ENCODE measurements around the gene CTPS2.
A peak's percentile ranks its signal among the peaks of the same experiment; 100 is the strongest.
"Not testable (repeated sequence)": the region's sequence is repeated elsewhere in the genome, so short reads cannot be mapped to it uniquely, and the experiment has no call there.

CTPS2 gene, protein sequence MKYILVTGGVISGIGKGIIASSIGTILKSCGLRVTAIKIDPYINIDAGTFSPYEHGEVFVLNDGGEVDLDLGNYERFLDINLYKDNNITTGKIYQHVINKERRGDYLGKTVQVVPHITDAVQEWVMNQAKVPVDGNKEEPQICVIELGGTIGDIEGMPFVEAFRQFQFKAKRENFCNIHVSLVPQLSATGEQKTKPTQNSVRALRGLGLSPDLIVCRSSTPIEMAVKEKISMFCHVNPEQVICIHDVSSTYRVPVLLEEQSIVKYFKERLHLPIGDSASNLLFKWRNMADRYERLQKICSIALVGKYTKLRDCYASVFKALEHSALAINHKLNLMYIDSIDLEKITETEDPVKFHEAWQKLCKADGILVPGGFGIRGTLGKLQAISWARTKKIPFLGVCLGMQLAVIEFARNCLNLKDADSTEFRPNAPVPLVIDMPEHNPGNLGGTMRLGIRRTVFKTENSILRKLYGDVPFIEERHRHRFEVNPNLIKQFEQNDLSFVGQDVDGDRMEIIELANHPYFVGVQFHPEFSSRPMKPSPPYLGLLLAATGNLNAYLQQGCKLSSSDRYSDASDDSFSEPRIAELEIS

DNA sequence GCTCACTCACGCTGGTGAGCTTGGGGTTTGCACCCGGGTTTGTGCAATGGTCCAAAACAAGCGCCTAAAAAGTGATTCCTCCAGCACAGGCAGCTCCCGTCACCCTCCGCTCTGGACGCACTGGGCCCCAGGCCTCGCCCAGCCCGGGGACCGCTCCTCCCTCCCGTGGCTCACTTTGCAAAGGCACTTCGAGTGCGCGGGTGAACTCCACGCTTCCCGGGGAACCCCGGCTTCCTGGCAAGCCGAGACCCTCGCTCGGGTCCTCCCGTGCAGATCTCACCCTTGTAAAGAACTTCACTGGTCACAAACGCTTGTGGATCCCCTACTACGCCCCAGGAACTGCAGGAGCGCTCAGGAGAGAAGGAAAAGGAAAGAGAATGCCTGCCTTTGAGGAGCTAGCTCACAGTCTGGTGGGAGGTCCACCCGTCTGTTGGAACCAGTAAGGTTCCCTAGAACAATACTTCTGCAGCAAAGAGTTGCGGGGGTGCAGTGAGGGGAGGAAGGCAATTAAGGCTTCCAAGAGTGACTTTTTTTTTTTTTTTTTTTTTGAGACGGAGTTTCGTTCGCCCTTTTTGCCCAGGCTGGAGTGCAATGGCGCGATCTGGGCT, at the start of gene CTPS2:
CTPS2 (minus strand) TSS at position 122 of the 608 bp plus-strand sequence. CDS start 9,767 bp downstream, outside the sequence.
- peak; percentile 77 for DNase-seq

DNA sequence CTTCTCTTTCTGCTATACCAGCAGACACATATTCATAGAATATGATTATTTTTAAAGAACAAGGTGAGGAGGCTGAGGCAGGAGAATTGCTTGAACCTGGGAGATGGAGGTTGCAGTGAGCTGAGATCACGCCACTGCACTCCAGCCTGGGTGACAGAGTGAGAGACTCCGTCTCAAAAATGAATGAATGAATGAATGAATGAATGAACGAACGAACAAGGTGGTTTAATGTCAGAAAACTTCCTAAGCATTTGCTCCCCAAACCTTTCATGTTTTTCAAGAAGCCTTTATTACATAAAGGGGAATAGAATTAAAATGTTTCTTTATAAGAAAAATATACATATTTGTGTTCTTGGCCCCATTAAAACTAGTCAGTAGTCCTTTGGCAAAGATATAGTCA, 49.0 kb upstream of the CTPS2 start:
- DNase-seq, result not testable (repeated sequence)

DNA sequence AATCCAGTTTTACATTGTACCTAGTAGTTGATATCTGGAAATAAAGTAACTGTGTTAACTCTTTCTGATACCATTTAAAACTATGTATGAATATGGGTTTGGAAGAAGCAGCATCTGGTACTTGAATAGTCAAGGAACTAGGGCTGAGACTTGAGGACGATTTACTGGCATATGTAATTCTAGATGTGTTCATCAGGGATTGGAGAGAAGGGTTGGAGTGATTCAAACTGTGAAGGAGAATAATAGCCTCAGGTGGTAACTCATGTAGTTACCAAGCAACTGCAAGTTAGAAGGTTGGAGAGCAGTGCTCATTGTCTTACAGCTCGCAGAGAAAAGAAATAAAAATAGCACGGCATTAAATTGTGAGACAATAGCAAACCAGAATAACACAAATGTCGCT, 44.3 kb upstream of the CTPS2 start:
- DNase-seq, result no peak

DNA sequence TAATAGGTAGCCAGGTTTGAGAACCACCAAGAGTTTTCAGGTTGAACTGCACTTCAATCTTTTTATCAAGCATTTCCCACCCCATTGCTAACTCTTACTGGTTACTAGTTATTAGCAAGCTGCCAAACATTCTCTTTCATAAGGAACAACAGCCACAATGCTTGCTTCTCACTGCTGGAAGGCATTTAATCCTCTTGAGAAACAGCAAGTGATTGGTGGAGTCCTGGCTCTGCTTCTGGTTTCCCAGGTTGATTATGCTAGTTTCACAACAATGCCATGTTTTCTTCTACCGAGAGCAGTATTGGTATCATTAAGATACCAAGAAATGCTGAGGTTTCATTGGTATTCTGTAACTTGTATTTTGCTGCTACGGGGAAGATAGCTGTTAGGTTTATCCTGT, 41.5 kb upstream of the CTPS2 start:
- DNase-seq, result no peak

DNA sequence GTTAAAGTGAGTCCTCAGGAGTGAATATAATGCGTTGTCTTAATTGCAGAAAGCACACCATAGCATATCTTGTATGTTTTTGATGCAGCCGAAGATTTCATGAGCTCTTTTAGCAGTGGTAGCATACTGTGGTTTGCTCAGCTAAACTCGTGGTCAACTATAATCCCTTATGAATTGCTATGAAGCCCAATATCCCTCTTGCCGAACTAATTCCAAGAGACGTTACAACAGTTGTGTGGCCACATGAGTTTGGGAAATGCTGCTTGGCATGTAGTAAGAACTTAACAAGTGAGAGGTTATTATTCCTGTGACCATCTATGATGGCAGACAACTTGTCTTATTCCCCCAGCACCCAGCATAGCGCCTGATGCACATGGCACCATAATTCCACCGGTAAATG, 37.7 kb upstream of the CTPS2 start:
- DNase-seq, result no peak

DNA sequence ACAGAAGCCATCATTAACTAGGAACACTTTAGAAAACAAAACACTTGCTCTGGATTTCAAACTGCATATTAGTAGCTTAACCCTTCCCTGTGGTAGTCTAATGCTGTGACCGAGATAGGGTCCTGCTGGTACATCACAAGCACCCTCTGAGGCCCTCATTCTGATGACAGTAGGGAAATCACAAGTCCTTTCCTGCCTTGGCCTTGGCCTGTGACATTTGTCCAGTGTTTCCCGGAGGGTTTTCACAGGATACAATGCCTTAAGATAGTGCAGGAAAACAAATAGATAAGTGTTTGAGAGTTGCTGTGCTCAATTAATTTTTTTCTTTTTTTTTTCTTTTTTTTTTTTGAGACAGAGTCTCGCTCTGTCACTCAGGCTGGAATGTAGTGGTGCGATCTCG, 36.0 kb upstream of the CTPS2 start:
- DNase-seq, result no peak

DNA sequence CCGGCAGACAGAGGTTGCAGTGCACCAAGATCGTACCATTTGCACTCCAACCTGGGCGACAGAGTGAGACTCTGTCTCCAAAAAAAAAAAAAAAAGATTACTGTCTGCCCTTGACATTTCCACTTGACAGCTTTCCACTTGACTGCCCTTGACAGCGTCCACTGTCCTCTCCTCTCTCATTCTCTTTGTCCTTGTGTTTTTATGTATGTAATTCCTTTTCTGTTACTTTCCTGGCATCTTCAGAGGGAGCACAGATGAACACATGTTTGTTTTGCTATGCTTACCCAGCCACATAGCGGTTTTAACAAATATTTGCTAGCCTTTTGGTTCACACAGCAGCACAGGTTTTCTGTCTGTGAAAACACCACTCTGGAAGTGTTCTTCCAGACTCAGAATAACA, 33.2 kb upstream of the CTPS2 start:
- peak; percentile 67 for DNase-seq

DNA sequence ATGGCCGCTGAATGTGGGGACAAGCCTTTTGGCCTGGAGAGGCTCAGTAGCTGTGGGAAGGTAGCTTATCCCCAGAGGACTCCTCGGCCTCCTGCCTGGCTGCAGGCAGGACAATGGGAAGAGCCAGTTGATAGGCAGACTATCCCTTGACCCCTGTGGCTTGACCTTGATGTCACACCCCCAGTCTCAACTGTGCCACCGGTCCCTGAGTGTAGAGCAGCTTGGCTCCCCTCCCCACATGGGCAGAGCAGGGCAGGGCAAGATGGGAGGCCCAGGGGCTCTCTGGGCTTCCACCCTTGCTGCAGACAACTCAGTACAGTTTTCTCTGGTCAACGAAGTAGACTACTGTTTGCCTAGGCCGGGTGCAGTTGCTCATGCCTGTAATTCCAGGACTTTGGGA, 32.6 kb upstream of the CTPS2 start:
- DNase-seq, result no peak

DNA sequence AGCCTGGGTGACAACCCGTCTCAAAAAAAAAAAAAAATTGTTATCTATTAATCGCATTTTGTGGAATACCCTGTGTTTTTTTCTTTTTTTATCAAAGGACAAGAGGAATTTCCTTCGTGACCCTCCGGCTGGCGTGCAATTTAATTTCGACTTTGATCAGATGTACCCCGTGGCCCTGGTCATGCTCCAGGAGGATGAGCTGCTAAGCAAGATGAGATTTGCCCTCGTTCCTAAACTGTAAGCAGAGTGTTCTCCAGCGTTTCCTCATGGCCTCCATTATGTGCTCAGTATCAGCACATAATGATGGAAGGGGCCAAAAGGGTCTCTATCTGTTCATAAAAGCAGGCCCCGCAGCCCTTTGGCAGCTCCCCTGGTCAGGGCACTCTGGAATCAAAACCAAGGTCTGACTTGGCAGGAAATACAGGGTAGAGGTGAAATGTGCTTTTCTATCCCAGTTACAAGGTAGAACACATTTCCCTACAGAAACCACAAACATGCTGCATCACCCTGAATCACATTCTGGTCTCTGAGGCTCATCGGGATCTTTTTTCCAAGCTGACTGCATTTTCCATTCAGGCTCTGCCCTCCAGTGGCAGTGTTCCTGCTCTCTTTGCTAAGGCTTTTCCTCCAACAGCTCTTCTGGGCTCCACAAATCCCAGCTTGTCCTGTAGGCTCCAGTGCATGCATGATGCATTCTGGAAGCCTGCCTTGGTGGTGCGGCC, 31.3 kb upstream of the CTPS2 start:
- no peak for DNase-seq

DNA sequence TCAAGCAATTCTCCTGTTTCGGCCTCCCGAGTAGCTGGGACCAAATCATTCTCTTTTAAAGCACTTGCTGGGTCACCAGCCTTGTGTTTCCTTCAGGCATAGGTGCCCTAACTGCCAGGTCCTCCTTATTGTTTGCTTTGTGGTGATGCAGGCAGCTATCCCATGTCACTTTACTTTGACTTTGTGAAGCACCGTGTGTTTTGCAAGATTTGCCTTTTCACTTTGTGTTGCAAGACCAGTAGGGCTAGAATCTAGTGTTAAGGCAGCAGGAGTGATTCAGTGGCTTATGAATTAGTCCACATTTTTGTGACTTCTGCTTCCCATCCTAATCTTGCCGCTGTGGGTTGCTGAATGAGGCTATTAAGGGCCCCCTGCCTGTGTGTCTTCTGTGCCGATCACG, 27.1 kb upstream of the CTPS2 start:
- DNase-seq, result no peak

DNA sequence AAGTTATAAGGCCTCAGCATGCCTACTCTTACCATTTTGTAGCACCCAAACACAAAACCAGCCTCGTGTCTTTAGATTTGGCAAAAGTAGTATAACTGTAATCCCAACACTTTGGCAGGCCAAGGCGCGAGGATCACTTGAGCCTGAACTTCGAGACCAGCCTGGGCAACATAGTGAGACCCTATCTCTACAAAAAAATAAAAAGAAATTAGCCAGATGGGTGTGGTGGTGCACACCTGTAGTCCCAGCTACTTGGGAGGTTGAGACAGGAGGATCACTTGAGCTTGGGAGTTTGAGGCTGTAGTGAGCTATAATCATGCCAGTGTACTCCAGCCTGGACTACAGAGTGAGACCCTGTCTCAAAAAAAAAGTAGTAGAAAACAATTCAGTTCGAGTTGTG, 24.6 kb upstream of the CTPS2 start:
- no peak for DNase-seq

DNA sequence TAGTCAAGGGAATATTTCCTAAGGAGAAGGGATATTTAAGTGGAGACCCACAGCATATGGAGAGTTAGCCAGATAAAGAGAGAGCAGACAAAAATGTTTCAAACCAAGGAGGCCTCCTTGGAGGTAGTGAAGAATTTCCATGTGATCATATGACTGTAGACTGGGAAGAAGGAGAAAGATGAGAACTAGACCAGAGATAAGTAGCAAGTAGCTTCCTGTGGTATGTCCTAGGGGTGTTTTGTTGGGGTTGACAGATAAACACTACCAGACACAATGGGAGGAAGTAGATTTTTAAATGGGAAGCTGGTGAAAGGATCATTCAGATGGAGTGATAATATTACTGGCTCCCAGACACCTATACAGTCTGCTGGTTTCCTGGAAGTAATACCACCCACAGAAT, 20.5 kb upstream of the CTPS2 start:
- no peak for DNase-seq

DNA sequence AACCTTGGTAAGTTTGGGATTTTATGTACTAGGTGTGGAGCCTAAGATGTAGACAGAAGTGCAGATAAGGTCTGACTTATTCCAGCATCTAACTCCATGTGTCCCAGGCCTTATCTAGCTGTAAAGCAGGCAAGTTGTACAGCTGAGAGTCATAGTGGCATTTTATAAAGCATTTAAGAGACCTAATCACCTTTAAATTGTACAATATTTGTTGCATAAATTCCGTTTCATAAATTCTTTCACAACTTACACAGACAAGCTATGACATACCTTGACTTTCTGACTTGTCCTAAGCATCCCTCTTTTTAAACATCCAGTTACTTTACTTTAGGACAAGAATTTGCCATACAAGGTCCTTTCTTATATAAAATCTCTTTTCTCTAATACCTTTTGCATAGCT, 18.0 kb upstream of the CTPS2 start:
- DNase-seq, result no peak

DNA sequence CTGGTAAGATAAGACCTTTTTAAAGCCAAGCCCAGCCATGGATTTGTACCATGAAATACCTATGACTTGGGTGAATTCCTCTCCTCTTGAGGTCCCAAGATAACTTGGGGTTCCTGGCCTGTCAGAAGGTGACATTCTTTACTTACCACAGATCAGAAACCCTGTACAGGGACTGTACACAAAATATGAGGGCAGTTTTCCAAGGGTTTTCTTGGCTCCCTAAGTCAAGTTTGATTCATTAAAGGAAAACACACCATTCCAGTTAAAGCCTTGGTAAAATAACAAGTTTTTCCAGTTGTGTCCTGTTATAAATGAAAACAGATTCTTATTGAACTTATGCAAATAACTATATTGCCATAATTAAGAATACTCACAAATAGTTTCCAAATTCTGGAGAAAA, 15.2 kb upstream of the CTPS2 start:
- no peak for DNase-seq

DNA sequence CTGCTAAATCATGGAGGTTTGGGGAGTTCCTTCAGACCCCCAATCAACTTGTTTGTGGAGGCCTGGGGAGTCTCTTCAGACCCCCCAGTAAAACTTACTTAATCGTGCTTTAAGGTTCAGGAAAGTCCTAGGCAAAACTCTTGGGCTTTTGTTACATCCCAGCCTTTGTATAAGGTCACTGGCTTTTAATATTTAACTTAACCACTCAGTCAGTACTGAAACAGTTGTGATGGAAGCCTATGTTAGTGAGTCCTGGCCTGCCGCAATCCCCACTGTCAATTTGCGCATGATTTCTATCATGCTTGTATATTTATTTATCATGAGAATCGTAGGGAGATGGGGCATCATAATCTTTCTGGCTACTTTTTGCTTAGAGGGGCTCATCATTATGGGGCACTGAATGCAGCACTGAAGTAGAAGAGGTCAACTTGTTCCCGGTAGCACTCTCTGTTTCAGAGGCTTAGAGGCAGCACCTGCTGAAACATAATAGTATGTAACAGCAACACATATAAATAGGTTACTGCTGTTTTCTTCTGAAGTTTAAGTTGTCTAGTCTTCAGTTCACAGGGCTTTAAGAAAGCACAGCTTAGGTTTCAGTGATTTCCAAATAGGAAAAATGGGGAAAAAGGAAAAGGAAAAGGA, 14.0 kb upstream of the CTPS2 start:
- not testable (repeated sequence) for DNase-seq

DNA sequence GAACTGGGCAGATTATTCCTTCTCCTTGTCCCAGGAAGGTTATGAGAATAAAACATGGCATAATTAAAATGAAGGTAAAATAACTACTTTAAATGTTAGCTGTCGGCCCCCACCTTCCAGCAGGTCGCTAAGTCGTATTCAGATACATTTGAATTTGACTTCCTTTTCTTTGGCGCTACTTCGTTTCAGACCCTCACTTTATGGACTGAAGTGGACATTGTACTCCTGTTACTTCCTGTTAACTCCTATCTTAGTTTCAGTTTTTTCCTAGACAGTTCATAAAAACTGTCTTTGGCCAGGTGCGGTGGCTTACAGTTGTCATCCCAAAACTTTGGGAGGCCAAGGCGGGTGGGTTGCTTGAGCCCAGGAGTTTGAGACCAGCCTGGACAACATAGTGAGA, 12.6 kb upstream of the CTPS2 start:
- DNase-seq, result no peak

DNA sequence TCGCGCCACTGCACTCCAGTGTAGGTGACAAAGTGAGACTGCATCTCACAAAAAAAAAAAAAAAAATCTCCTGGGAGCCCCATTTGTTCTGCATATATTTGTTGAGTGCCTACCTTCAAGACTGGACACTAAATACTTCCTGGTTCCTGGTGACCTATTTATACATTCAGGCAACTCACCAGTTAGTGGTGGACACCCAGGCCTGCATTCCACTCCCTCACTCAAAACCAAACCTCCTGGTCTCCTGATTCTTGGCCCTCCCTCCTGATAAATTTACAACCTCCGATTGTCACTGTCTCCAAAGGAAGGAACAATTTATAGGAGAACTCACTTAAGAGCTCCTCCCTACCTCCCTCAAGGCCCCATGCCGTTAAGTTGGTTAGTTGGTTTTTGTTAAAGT, 10.0 kb upstream of the CTPS2 start:
- no peak for DNase-seq

DNA sequence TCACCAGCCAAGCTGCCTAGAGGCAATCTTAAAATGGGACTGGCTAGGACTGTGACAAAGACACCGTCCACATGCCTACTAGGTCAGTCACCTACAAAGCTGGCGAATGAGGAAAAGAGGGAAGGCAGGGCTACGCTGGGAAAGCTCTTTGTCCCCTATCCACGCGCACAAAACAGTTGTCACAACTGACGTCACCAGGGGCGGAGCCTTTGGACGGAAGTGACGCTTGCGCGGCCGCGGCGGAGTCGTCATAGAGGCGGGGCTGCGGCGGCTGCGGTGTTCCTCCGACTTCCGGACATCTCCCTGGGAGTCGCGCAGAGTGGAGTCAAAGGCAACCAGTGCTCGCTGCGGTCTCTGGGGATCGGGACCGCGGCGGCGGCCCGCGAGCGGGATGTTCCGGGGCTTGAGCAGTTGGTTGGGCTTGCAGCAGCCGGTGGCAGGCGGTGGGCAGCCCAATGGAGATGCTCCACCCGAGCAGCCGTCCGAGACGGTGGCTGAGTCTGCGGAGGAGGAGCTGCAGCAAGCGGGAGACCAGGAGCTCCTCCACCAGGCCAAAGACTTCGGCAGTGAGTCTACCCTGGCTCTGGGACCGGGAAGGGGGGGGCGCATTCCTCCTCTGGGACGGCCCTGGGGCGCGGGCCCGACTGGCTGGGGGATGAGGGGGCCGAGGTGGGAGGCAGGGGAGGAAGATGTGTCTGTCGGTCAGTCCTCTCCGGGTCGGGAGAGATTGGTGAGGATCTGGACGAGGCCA, 7.0 kb upstream of the CTPS2 start, which contains the start of gene SYAP1:
SYAP1 (plus strand) TSS at position 279 of the 751 bp plus-strand sequence; CDS start at position 392, 113 bp downstream.
- peak; percentile 93 for DNase-seq

DNA sequence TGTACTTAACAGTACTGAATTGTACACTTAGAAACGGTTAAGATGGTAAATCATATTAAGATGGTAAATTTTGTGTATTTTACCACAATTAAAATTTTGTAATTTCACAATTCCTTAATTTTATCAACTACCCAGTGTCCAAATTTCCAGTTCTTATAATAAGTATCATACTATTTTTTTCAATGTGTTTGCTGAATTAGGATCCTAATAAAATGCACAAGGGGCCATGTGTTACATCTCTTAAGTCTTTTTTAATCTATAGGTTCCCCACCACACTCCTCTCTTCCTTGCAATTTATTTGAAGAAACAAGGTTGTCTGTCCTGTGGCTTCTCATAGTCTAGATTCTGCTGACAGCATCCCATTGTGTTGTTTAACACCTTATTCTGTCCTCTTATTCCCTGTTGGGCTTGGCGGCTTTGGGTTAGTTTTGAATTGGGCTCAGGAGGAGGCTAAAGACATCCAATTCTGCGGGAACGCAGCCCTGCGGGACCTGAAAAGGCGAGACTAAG, 6.4 kb upstream of the CTPS2 start:
- no peak for DNase-seq

DNA sequence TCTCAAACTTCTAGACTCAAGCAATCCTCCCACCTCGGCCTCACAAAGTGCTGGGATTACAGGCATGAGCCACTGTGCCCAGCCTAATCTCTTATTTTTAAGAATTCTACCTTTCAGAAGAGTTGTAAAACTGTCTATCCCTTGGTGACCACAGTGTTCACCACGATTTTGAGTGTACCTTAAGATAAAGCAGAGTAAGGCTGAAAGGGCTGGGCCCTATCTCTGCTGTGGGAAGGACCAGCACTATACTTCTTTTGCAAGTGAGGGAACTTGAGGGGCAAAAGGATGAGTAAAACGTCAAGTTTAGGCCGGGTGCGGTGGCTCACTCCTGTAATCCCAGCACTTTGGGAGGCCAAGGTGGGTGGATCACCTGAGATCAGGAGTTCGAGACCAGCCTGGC, 4.0 kb upstream of the CTPS2 start:
- not testable (repeated sequence) for DNase-seq

DNA sequence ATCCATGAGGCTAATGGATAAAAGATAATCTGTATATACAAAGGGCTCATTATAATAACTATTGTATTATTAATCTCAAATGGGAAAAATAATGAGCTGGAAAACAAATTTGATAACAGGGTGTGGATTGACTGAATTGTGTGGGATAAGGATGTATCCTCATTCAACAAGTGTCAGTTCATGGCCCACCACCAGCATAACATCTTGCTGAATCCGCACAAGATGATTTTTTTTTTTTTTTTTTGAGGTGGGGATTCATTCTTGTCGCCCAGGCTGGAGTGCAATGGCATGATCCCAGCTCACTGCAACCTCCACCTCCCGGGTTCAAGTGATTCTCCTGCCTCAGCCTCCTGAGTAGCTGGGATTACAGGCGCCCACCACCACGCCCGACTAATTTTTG, 3.2 kb upstream of the CTPS2 start:
- DNase-seq, result not testable (repeated sequence)

DNA sequence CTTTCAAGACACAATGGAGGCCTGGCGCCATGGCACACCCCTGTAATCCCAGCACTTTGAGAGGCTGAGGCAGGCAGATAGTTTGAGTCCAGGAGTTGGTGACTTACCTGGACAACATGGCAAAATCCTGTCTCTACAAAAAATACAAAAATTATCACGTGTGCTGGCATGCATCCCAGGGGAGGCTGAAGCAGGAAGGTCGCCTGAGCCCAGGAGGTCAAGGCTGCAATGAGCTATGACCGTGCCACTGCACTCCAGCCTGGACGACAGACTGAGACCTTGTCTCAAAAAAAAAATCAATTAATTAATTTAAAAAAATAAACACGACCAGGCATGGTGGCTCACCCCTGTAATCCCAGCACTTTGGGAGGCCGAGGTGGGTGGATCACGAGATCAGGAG, 2.0 kb upstream of the CTPS2 start:
- no peak for DNase-seq
